ENCODE measurements around the gene MICALL1. TPM values are rescaled to one million over a fixed set of nuclear protein-coding genes. Genes with fewer than 3 reads are reported as not detected.
"Not testable (repeated sequence)": the region's sequence is repeated elsewhere in the genome, so short reads cannot be mapped to it uniquely, and the experiment has no call there.

Gene MICALL1
- total RNA-seq, 1 donor from 2014 or later = 48.2 TPM

DNA sequence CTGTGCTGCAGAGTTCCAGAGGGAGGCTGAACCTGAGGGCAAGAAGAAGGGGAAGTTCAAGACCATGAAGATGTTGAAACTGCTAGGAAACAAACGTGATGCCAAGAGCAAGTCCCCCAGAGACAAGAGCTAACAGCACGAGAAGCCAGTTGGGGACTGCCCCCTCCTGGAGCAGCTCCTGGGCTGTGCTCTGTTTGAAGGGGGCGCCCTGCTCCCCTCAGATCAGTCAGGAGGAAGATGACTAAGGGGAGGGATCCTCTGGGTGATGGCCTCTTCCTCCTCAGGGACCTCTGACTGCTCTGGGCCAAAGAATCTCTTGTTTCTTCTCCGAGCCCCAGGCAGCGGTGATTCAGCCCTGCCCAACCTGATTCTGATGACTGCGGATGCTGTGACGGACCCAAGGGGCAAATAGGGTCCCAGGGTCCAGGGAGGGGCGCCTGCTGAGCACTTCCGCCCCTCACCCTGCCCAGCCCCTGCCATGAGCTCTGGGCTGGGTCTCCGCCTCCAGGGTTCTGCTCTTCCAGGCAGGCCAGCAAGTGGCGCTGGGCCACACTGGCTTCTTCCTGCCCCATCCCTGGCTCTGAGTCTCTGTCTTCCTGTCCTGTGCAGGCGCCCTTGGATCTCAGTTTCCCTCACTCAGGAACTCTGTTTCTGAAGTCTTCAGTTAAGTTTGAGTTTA is 34.7 kb downstream of the MICALL1 start:
- TF ChIP-seq, protein P1, sequence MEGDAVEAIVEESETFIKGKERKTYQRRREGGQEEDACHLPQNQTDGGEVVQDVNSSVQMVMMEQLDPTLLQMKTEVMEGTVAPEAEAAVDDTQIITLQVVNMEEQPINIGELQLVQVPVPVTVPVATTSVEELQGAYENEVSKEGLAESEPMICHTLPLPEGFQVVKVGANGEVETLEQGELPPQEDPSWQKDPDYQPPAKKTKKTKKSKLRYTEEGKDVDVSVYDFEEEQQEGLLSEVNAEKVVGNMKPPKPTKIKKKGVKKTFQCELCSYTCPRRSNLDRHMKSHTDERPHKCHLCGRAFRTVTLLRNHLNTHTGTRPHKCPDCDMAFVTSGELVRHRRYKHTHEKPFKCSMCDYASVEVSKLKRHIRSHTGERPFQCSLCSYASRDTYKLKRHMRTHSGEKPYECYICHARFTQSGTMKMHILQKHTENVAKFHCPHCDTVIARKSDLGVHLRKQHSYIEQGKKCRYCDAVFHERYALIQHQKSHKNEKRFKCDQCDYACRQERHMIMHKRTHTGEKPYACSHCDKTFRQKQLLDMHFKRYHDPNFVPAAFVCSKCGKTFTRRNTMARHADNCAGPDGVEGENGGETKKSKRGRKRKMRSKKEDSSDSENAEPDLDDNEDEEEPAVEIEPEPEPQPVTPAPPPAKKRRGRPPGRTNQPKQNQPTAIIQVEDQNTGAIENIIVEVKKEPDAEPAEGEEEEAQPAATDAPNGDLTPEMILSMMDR (IDR thresholded peaks at IDR 0.05; ENCODE audit: unreplicated experiment) = no peak
- no peaks in the 10 kb centered on the region for H3K9me3 Mint-ChIP-seq
- peaks cover 34% of the 10 kb centered on the region for H3K36me3 Mint-ChIP-seq
- no peak overlapping the region for H3K27ac Mint-ChIP-seq
- H3K27me3 Mint-ChIP-seq (ENCODE audit: low read depth) = no peaks in the 10 kb centered on the region
- no peaks in the 10 kb centered on the region for H3K4me1 Mint-ChIP-seq
- no peak overlapping the region for H3K4me3 Mint-ChIP-seq
- DNase-seq (ENCODE audit: low spot score in 2 of 2, unreplicated experiment in 2 of 2) = no peak

DNA sequence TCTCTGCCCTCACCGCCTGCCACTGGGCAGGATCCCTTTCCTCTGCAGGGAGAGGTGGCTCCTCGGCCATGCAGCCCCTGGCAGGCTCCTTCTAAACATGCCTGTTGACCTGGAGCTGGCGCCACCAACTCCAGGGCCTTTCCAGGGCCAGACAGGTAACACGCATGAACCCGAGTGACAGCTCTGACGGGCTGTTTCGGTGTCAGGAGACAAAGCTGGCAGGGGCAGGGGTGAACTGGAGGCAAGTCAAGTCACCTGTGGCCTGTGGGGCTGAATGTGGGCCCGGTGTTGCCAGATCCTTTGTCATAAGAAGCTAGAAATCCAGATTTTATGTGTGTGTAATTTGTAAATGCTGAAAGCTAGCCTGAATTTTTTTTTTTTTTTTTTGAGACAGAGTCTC is 36.0 kb downstream of the MICALL1 start:
- Mint-ChIP-seq H3K9me3 (no peaks in the 10 kb centered on the region), H3K27ac (no peak overlapping the region), H3K36me3 (peaks cover 29% of the 10 kb centered on the region), H3K4me3 (no peak overlapping the region), H3K27me3 (ENCODE audit: low read depth) (no peaks in the 10 kb centered on the region), H3K4me1 (no peaks in the 10 kb centered on the region)
- no peak for DNase-seq (ENCODE audit: low spot score in 2 of 2, unreplicated experiment in 2 of 2)
- TF ChIP-seq, protein P1 (IDR thresholded peaks at IDR 0.05; ENCODE audit: unreplicated experiment) = no peak

DNA sequence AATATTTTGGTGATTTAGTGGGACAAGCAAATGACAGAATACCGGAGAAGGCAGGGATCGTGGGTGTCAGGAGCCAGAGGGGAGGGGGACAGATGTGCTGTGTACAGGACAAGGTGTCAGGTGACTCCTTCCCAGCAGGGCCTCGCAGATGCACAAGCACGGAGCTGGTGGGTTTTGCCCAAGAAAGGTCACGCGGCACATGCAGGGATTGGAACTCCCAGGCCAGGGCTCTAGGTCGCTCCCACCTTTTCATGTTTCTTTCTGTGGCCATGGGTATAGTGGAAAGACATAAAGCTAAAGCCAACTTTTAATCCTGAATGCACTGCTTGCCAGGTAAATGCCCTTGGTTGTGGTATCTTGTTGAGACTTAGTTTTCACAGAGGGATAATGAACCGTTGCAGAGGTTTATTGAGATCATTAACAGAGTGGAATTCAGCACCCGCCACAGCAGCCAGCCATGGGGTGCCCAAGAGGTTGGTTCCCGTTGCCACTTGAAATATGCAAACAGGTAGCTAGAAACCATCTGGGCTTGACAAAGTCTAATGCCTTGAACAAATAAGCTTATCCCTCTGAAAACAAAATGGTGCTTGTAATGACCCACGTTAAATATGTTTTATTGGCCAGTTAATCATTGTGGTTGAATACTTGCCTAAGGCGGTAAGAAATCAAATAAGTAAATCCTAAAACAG is 37.2 kb downstream of the MICALL1 start:
- H3K4me3 Mint-ChIP-seq = no peak overlapping the region
- no peaks in the 10 kb centered on the region for H3K4me1 Mint-ChIP-seq
- H3K36me3 Mint-ChIP-seq = peaks cover 21% of the 10 kb centered on the region
- H3K27ac Mint-ChIP-seq = no peak overlapping the region
- no peaks in the 10 kb centered on the region for H3K9me3 Mint-ChIP-seq
- TF ChIP-seq, protein P1 (IDR thresholded peaks at IDR 0.05; ENCODE audit: unreplicated experiment) = no peak
- DNase-seq (ENCODE audit: low spot score in 2 of 2, unreplicated experiment in 2 of 2) = no peak
- no peaks in the 10 kb centered on the region for H3K27me3 Mint-ChIP-seq (ENCODE audit: low read depth)

DNA sequence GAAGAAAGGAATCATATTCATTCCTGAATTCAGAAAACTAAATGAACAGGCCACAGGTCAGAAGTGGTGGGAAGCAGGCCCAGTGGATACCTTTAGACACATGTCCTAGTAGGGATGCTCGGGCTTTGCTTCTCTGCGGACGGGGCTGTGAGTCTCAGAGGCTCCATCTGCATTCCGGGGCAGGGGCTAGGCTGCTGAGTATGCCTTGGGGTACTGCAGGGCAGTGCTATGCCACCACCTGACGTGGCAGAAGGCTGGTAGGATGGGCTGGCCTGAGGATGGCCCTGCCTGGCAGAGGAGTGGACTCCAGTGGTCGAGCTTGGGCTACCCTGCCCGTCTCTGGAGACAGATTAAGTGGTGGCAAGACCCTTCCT is 37.7 kb downstream of the MICALL1 start:
- H3K27ac Mint-ChIP-seq = no peak overlapping the region
- no peak for DNase-seq (ENCODE audit: low spot score in 2 of 2, unreplicated experiment in 2 of 2)

DNA sequence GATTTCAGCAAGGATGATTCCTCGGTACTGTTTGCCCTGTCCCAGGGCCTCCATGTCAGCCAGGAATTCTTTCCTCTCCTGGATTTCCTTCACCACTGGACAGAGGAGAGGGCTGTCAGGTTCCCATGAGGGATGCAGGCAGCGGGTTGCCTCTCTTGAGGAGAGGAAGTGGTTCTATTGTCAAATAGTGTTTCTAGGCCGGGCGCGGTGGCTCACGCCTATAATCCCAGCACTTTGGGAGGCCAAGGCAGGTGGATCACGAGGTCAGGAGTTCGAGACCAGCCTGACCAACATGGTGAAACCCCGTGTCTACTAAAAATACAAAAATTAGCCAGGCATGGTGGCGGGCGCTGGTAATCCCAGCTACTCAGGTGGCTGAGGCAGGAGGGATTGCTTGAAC is 38.3 kb downstream of the MICALL1 start:
- peaks cover 19% of the 10 kb centered on the region for H3K36me3 Mint-ChIP-seq
- H3K4me3 Mint-ChIP-seq; H3K4me1 Mint-ChIP-seq; DNase-seq (ENCODE audit: low spot score in 2 of 2, unreplicated experiment in 2 of 2); H3K27me3 Mint-ChIP-seq (ENCODE audit: low read depth); H3K9me3 Mint-ChIP-seq; H3K27ac Mint-ChIP-seq: not testable (repeated sequence)

More for the DNA sequence above, 37.7 kb downstream of the MICALL1 start:
- H3K27me3 Mint-ChIP-seq (ENCODE audit: low read depth) = no peaks in the 10 kb centered on the region
- no peaks in the 10 kb centered on the region for H3K9me3 Mint-ChIP-seq
- H3K4me3 Mint-ChIP-seq = no peak overlapping the region
- no peaks in the 10 kb centered on the region for H3K4me1 Mint-ChIP-seq
- TF ChIP-seq, protein P1 (IDR thresholded peaks at IDR 0.05; ENCODE audit: unreplicated experiment) = no peak
- peaks cover 21% of the 10 kb centered on the region for H3K36me3 Mint-ChIP-seq

DNA sequence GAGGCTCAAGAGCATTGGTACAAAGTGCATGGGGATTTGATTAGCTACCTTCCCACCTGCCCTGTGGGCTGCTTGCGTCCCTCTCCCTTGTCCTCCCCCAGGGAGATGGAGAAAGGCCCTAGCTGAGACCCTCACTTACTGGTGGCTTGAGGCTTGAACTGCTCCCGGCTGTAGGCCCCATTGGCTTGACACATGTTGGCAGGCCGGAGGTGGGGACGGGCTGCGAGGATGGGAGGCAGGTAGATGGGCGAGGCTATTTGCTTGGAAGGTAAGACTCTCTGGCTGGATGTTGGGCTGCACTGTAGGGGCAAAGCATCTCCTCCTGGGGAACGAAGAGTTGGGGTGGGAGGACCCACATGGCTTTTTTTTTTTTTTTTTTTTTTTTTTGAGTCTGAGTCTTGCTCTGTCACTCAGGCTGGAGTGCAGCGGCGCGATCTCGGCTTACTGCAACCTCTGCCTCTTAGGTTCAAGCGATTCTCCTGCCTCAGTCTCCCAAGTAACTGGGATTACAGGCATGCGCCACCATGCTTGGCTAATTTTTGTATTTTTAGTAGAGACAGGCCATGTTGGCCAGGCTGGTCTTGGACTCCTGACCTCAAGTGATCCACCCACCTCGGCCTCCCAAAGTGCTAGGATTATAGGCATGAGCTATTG is 41.2 kb downstream of the MICALL1 start:
- not testable (repeated sequence) for H3K27ac Mint-ChIP-seq; H3K9me3 Mint-ChIP-seq; H3K4me1 Mint-ChIP-seq; H3K4me3 Mint-ChIP-seq; DNase-seq (ENCODE audit: low spot score in 2 of 2, unreplicated experiment in 2 of 2); H3K27me3 Mint-ChIP-seq (ENCODE audit: low read depth); H3K36me3 Mint-ChIP-seq
